Thymus (tissue), 11 donors: ENCODE results near the gene HNRNPDL. TPM values are rescaled to one million over a fixed set of nuclear protein-coding genes. Genes with fewer than 3 reads are reported as not detected.

Experiments used
- DNase-seq, 9 donors: peaks; one replicate each; pipeline ENCODE4 v3.0.0-alpha.2; 2013; ENCODE audit warnings: low spot score in 9 of 9, low read depth in 6 of 9, missing footprints in 1 of 9
- H3K27ac ChIP-seq, 2 donors: one replicate each; pipeline ENCODE4 v1.5.1; 2013; ENCODE audit warnings: control low read depth in 1 of 2, low read depth in 1 of 2, low read length in 1 of 2, mild to moderate bottlenecking in 1 of 2, moderate library complexity in 1 of 2
- H3K27me3 ChIP-seq, 2 donors: one replicate each; pipeline ENCODE4 v1.5.1; 2013; ENCODE audit warnings: low read length in 1 of 2; ENCODE audit not compliant: control insufficient read depth in 2 of 2, insufficient read depth in 1 of 2
- H3K36me3 ChIP-seq, 2 donors: one replicate each; pipeline ENCODE4 v1.5.1; 2013; ENCODE audit warnings: low read length in 1 of 2, mild to moderate bottlenecking in 1 of 2, moderate library complexity in 1 of 2; ENCODE audit not compliant: control insufficient read depth in 2 of 2, insufficient read depth in 2 of 2
- H3K4me1 ChIP-seq, 2 donors: one replicate each; pipeline ENCODE4 v1.5.1; 2013; ENCODE audit warnings: low read length in 2 of 2; ENCODE audit not compliant: control insufficient read depth in 2 of 2, insufficient read depth in 2 of 2
- H3K4me3 ChIP-seq, 2 donors: one replicate each; pipeline ENCODE4 v1.5.1; 2013; ENCODE audit warnings: low read length in 2 of 2, control low read depth in 1 of 2, mild to moderate bottlenecking in 1 of 2
- H3K9me3 ChIP-seq, 2 donors: one replicate each; pipeline ENCODE4 v1.5.1; 2013; ENCODE audit warnings: low read length in 1 of 2, mild to moderate bottlenecking in 1 of 2; ENCODE audit not compliant: control insufficient read depth in 2 of 2, insufficient read depth in 1 of 2
- WGBS: extraction: QIAGEN DNeasy Blood & Tissue Kit; methylation state at CpG from one replicate; pipeline ENCODE4 v1.1.7; 2013; 5-methylcytosine and 5-hydroxymethylcytosine counted together
- polyA plus RNA-seq: library from polyadenylated mRNA; stranded (reverse); fragments of 200-250 nt; gene quantifications from one replicate; pipeline ENCODE4 v1.2.3, GENCODE V29; 2013
- total RNA-seq: library from RNA; stranded (reverse); fragments of 120-200 nt; gene quantifications from one replicate; pipeline ENCODE4 v1.2.4, GENCODE V29; 2013
- donor health status: healthy.

Gene HNRNPDL
- total and polyA plus RNA-seq, 2 donors, result 279 to 341 TPM

GRCh38 chr4:82429728-82430192, 502 bp downstream of the HNRNPDL start:
- H3K36me3 ChIP-seq, result peaks cover 11 to 38% of the 10 kb centered on the region in 2 donors
- H3K4me3 ChIP-seq, result peak overlapping the region; percentile 98 to 99
- DNase-seq, result peak; percentile 41 to 85 (median 68)
- no peaks in the 10 kb centered on the region for H3K9me3 ChIP-seq
- H3K27me3 ChIP-seq, result no peaks in the 10 kb centered on the region
- WGBS, result under 1% methylated on average over 58 of the region's 58 CpGs
- peak overlapping the region; percentile 99 for H3K27ac ChIP-seq
- H3K4me1 ChIP-seq, result peaks cover 14 to 20% of the 10 kb centered on the region in 2 donors

GRCh38 chr4:82428969-82429727, 1.1 kb downstream of the HNRNPDL start:
- DNase-seq, result peak; percentile 84 to 97 (median 93)
- Histone ChIP-seq H3K4me3 (peak overlapping the region; percentile 98 to 99), H3K4me1 (peaks cover 14 to 20% of the 10 kb centered on the region in 2 donors), H3K9me3 (no peaks in the 10 kb centered on the region), H3K36me3 (peaks cover 11 to 44% of the 10 kb centered on the region in 2 donors), H3K27ac (peak overlapping the region; percentile 99), H3K27me3 (no peaks in the 10 kb centered on the region)
- WGBS, result under 1% methylated on average over 83 of the region's 83 CpGs

GRCh38 chr4:82428526-82428968, 1.7 kb downstream of the HNRNPDL start:
- Histone ChIP-seq H3K9me3 (no peaks in the 10 kb centered on the region), H3K4me3 (peak overlapping the region; percentile 98 to 99), H3K27me3 (no peaks in the 10 kb centered on the region), H3K4me1 (peaks cover 14 to 20% of the 10 kb centered on the region in 2 donors), H3K27ac (peak overlapping the region in 1 of 2 donors; percentile 93), H3K36me3 (peaks cover 12 to 48% of the 10 kb centered on the region in 2 donors)
- peak in 1 of 9 donors; percentile 39 for DNase-seq
- under 1% methylated on average over 14 of the region's 14 CpGs for WGBS

GRCh38 chr4:82425478-82425877, 4.8 kb downstream of the HNRNPDL start:
- Histone ChIP-seq H3K27ac (no peak overlapping the region), H3K36me3 (peaks cover 16 to 60% of the 10 kb centered on the region in 2 donors), H3K4me1 (peaks cover 4 to 18% of the 10 kb centered on the region in 2 donors), H3K27me3 (no peaks in the 10 kb centered on the region), H3K9me3 (no peaks in the 10 kb centered on the region), H3K4me3 (no peak overlapping the region)
- WGBS, result 98% methylated on average over 10 of the region's 10 CpGs
- DNase-seq, result no peak

- 97% methylated on average over 7 of the region's 7 CpGs for WGBS
- Histone ChIP-seq H3K4me1 (peaks cover 4 to 17% of the 10 kb centered on the region in 2 donors), H3K4me3 (no peak overlapping the region), H3K36me3 (peaks cover 16 to 57% of the 10 kb centered on the region in 2 donors), H3K9me3 (no peaks in the 10 kb centered on the region), H3K27ac (no peak overlapping the region), H3K27me3 (no peaks in the 10 kb centered on the region)
- DNase-seq, result no peak
These were observed 6.8 kb downstream of the HNRNPDL start for GRCh38 chr4:82423245-82424054.

- no peak for DNase-seq
- 97% methylated on average over 5 of the region's 5 CpGs for WGBS
- no peak overlapping the region for H3K4me3 ChIP-seq
- H3K4me1 ChIP-seq, result peaks cover 4 to 9% of the 10 kb centered on the region in 2 donors
- H3K27me3 ChIP-seq, result no peaks in the 10 kb centered on the region
- H3K27ac ChIP-seq, result no peak overlapping the region
- peaks cover 16 to 49% of the 10 kb centered on the region in 2 donors for H3K36me3 ChIP-seq
- no peaks in the 10 kb centered on the region for H3K9me3 ChIP-seq
These were observed 7.6 kb downstream of the HNRNPDL start for GRCh38 chr4:82422616-82423015.

GRCh38 chr4:82421796-82422560, 8.3 kb downstream of the HNRNPDL start:
- Histone ChIP-seq H3K27ac (no peak overlapping the region), H3K4me1 (peaks cover 3 to 5% of the 10 kb centered on the region in 2 donors), H3K4me3 (no peak overlapping the region), H3K27me3 (no peaks in the 10 kb centered on the region), H3K9me3 (no peaks in the 10 kb centered on the region), H3K36me3 (peaks cover 15 to 44% of the 10 kb centered on the region in 2 donors)
- no peak for DNase-seq
- WGBS, result 95% methylated on average over 13 of the region's 13 CpGs

GRCh38 chr4:82419451-82419850, 10.8 kb downstream of the HNRNPDL start:
- H3K4me3 ChIP-seq, result no peak overlapping the region
- peaks cover 6 to 21% of the 10 kb centered on the region in 2 donors for H3K36me3 ChIP-seq
- H3K27ac ChIP-seq, result no peak overlapping the region
- H3K27me3 ChIP-seq, result no peaks in the 10 kb centered on the region
- no peak for DNase-seq
- H3K4me1 ChIP-seq, result no peaks in the 10 kb centered on the region
- 84% methylated on average over 3 of the region's 3 CpGs for WGBS
- no peaks in the 10 kb centered on the region for H3K9me3 ChIP-seq
